Chondrocyte (in vitro differentiated cells): ENCODE measurements around the gene RALGPS1. TPM values are rescaled to one million over a fixed set of nuclear protein-coding genes. Genes with fewer than 3 reads are reported as not detected.

ENCODE experiments used
- DNase-seq: peaks from one replicate; pipeline ENCODE4 v3.0.0; 2021; ENCODE audit warnings: mixed read lengths, low spot score
- H3K27ac Mint-ChIP-seq: one replicate; pipeline ENCODE4 v1.8.0; 2021; ENCODE audit warnings: mild to moderate bottlenecking, moderate library complexity, mixed read lengths; ENCODE audit not compliant: unreplicated experiment
- H3K27me3 Mint-ChIP-seq: 2 replicates; pipeline ENCODE4 v1.8.0; 2021; ENCODE audit warnings: low read depth, mixed read lengths
- H3K36me3 Mint-ChIP-seq: 2 replicates; pipeline ENCODE4 v1.8.0; 2021; ENCODE audit warnings: low read depth, mixed read lengths
- H3K4me1 Mint-ChIP-seq: 2 replicates; pipeline ENCODE4 v1.8.0; 2021; ENCODE audit warnings: low read depth, mild to moderate bottlenecking, mixed read lengths
- H3K4me3 Mint-ChIP-seq: one replicate; pipeline ENCODE4 v1.8.0; 2021; ENCODE audit warnings: mild to moderate bottlenecking, moderate library complexity, mixed read lengths; ENCODE audit not compliant: unreplicated experiment
- H3K9me3 Mint-ChIP-seq: 2 replicates; pipeline ENCODE4 v1.8.0; 2021; ENCODE audit warnings: low read depth, mixed read lengths
- CTCF ChIP-seq: fragments of 200-600 bp; sonication (generic); IDR thresholded peaks from 2 replicates; pipeline ENCODE4 v1.5.0; 2021; ENCODE audit warnings: antibody characterized with exemption, mild to moderate bottlenecking, moderate library complexity
- total RNA-seq: library from RNA; stranded (reverse); gene quantifications from 3 replicates; pipeline ENCODE4 v1.2.1, GENCODE V29; 2021

Gene RALGPS1
- total RNA-seq, 1 donor from 2014 or later = 8.1 TPM

DNA sequence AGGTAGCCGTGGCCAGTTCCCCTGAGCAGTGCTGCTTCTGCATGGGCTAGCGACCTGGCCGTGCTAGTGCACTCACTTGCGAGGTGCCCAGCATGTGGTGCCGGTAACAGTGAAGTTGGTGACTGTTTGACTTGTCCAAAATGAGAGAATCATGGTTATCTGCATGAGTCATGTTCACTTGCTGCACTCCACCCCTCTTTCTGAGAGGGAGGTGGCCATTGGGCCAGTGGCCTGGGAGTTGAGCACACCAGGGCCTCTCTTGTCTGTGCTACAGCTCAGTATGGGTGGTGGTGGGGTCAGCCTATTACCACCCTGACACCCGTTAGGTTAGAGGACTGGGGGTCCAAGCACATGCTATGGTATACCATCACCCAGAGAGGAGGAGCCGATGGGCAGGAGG lies 294.6 kb downstream of the RALGPS1 start:
- H3K9me3 Mint-ChIP-seq = no peaks in the 10 kb centered on the region
- DNase-seq = no peak
- no peaks in the 10 kb centered on the region for H3K36me3 Mint-ChIP-seq
- H3K27ac Mint-ChIP-seq = no peak overlapping the region
- peaks cover 4% of the 10 kb centered on the region for H3K4me1 Mint-ChIP-seq
- H3K4me3 Mint-ChIP-seq = no peak overlapping the region
- TF ChIP-seq CTCF = no peak
- peaks cover 3% of the 10 kb centered on the region for H3K27me3 Mint-ChIP-seq

GRCh38 chr9:127209948-127210640 lies 295.5 kb downstream of the RALGPS1 start:
- no peaks in the 10 kb centered on the region for H3K36me3 Mint-ChIP-seq
- peaks cover 8% of the 10 kb centered on the region for H3K4me1 Mint-ChIP-seq
- no peak for TF ChIP-seq CTCF
- DNase-seq = no peak
- no peaks in the 10 kb centered on the region for H3K9me3 Mint-ChIP-seq
- no peak overlapping the region for H3K27ac Mint-ChIP-seq
- H3K27me3 Mint-ChIP-seq = peaks cover 2% of the 10 kb centered on the region
- H3K4me3 Mint-ChIP-seq = no peak overlapping the region

DNA sequence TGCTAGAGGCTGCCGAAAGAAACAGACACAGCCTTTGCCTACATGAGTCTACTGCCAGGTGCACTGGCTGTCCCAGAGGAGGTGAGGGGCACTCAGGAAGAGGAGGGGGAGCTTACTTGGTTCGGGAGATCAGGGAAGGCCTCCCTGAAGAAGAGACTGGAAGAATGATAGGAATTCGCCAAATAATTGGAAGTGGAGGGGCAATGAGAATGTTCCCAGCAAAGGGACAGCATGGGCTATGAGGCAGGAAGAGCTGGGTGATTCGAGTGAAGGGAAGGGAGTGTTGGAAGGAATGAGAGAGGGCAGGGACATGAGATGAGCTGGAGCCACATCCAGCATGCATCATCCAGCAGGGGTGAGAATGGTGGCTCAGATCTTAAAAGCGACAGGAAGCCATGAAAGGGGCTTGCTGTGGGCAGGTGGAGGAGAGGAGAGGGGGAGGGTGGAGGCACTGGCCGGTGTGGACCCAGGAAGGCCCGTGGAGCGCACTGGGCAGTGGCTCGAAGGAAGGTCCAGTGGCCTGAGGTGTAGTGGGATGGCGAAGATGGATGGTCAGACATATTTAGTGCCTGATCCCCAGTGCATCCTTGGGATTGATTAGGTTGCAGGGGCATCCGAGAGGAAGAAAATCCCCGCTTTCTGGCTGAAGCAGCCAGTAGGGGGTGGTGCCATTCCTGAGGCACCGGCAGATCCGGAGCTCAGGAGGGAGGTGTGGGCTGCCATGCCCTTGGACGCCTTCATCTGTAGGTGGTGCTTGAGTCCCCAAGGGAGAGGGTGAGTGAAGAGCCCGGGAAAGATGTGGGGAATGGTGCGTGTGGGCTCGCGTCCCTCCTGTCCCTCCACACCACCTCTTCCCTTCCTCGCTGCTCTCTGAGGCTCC lies 296.5 kb downstream of the RALGPS1 start:
- H3K27ac Mint-ChIP-seq = no peak overlapping the region
- no peak for TF ChIP-seq CTCF
- no peaks in the 10 kb centered on the region for H3K36me3 Mint-ChIP-seq
- H3K9me3 Mint-ChIP-seq = no peaks in the 10 kb centered on the region
- peaks cover 6% of the 10 kb centered on the region for H3K4me1 Mint-ChIP-seq
- peaks cover 2% of the 10 kb centered on the region for H3K27me3 Mint-ChIP-seq
- no peak overlapping the region for H3K4me3 Mint-ChIP-seq
- no peak for DNase-seq

- no peaks in the 10 kb centered on the region for H3K36me3 Mint-ChIP-seq
- no peak for DNase-seq
- H3K4me3 Mint-ChIP-seq = no peak overlapping the region
- H3K27ac Mint-ChIP-seq = no peak overlapping the region
- H3K4me1 Mint-ChIP-seq = peaks cover 6% of the 10 kb centered on the region
- no peak for TF ChIP-seq CTCF
- peaks cover 4% of the 10 kb centered on the region for H3K27me3 Mint-ChIP-seq
- no peaks in the 10 kb centered on the region for H3K9me3 Mint-ChIP-seq
Observed at GRCh38 chr9:127211983-127212382, 297.4 kb downstream of the RALGPS1 start.

DNA sequence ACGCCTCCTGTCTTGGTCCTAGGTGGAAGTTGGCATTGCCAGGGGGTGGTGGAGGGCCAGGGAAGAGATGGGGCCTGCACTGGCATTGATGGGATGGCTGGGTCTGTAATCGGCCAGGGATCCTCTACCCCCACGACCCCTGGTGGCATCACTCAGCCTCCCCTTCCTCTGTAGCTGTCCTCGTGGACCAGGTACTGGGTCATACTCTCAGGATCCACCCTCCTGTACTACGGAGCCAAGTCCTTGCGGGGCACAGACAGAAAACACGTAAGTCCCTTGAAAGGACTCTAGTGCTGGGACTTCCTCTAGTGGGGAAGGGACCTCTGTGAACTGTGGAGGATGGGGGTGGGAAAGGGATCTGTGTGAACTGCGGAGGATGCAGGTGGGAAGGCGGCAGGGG lies 297.9 kb downstream of the RALGPS1 start:
- Mint-ChIP-seq H3K4me1 (peaks cover 6% of the 10 kb centered on the region), H3K9me3 (no peaks in the 10 kb centered on the region), H3K36me3 (no peaks in the 10 kb centered on the region), H3K27ac (no peak overlapping the region), H3K4me3 (no peak overlapping the region), H3K27me3 (peaks cover 4% of the 10 kb centered on the region)
- no peak for DNase-seq
- TF ChIP-seq CTCF = no peak
